ENCODE data around the gene CUEDC1. TPM values are rescaled to one million over a fixed set of nuclear protein-coding genes. Genes with fewer than 3 reads are reported as not detected.

The CUEDC1 gene
- total and polyA plus RNA-seq, 2 of the 13 experiments (the other 11 are each of a cell fraction or from before 2014, with no cell fraction given), result 7.4 to 12.9 TPM

GRCh38 chr17:57938061-57938502 lies 17.1 kb downstream of the CUEDC1 start (continued):
- no peak for TF ChIP-seq ZNF407 (CRISPR knock-in tag; IDR thresholded peaks at IDR 0.05; ENCODE audit: not compliant biosample characterization)
- no peak for TF ChIP-seq ZNF576 (CRISPR knock-in tag; IDR thresholded peaks at IDR 0.05)
- TF ChIP-seq ZNF17 (CRISPR knock-in tag; IDR thresholded peaks at IDR 0.05), result no peak
- TF ChIP-seq MED1 (CRISPR knock-in tag; IDR thresholded peaks at IDR 0.05), result peak; percentile 93
- no peak for TF ChIP-seq ZNF34 (CRISPR knock-in tag; IDR thresholded peaks at IDR 0.05; ENCODE audit: borderline replicate concordance)
- no peak for TF ChIP-seq BRD4 (CRISPR knock-in tag; IDR thresholded peaks at IDR 0.05)
- no peak for TF ChIP-seq MAZ (IDR thresholded peaks at IDR 0.05; ENCODE audit: borderline replicate concordance, low read depth, low read length)
- TF ChIP-seq MAZ (CRISPR knock-in tag; IDR thresholded peaks at IDR 0.05; ENCODE audit: low read depth), result no peak
- no peak for TF ChIP-seq ZBTB37 (CRISPR knock-in tag; IDR thresholded peaks at IDR 0.05)
- TF ChIP-seq ZNF841 (CRISPR knock-in tag; IDR thresholded peaks at IDR 0.05; ENCODE audit: borderline replicate concordance), result no peak
- TF ChIP-seq NFE2 (CRISPR knock-in tag; IDR thresholded peaks at IDR 0.05), result no peak
- no peak for TF ChIP-seq ZNF629 (CRISPR knock-in tag; conservative IDR thresholded peaks at IDR 0.05)
- TF ChIP-seq SIX4 (CRISPR knock-in tag; IDR thresholded peaks at IDR 0.05), result peak; percentile 30; the same call in 1 of the 2 replicates
- no peak for TF ChIP-seq HIVEP1 (CRISPR knock-in tag; IDR thresholded peaks at IDR 0.05)
- TF ChIP-seq TEAD3 (CRISPR knock-in tag; optimal IDR thresholded peaks at IDR 0.05; ENCODE audit: borderline replicate concordance), result peak; percentile 85
- no peak for TF ChIP-seq PRDM15 (CRISPR knock-in tag; IDR thresholded peaks at IDR 0.05)
- TF ChIP-seq ZNF775 (CRISPR knock-in tag; IDR thresholded peaks at IDR 0.05; ENCODE audit: borderline replicate concordance), result no peak

Data from HepG2 (cell line).